ENCODE results near the gene YEATS4.

DNA sequence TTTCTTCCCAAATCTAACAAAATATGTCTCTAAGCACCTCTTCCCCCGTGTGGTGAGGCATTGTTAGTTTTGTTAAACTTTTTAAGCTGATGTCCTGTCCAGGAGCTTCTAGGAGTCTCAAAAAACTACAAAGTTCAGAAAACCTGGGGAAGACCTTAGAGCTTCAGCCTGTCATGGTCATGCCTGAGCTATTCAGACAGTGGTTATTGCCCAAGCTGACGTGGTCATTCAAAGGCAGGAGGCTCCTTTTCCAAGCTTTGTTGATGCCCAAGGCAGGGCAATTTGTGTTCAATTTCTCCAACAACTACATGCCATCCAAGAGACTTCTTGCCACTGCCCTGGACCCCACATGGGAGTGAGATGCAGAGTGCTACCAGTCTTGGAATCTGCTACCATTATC, 17.1 kb upstream of the YEATS4 start:
- TF ChIP-seq, protein P1, sequence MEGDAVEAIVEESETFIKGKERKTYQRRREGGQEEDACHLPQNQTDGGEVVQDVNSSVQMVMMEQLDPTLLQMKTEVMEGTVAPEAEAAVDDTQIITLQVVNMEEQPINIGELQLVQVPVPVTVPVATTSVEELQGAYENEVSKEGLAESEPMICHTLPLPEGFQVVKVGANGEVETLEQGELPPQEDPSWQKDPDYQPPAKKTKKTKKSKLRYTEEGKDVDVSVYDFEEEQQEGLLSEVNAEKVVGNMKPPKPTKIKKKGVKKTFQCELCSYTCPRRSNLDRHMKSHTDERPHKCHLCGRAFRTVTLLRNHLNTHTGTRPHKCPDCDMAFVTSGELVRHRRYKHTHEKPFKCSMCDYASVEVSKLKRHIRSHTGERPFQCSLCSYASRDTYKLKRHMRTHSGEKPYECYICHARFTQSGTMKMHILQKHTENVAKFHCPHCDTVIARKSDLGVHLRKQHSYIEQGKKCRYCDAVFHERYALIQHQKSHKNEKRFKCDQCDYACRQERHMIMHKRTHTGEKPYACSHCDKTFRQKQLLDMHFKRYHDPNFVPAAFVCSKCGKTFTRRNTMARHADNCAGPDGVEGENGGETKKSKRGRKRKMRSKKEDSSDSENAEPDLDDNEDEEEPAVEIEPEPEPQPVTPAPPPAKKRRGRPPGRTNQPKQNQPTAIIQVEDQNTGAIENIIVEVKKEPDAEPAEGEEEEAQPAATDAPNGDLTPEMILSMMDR (IDR thresholded peaks at IDR 0.05; ENCODE audit: insufficient read depth, low read length) = no peak
- no peak for TF ChIP-seq POLR2AphosphoS5 (IDR thresholded peaks at IDR 0.05; ENCODE audit: low read depth)
- TF ChIP-seq, protein P2, sequence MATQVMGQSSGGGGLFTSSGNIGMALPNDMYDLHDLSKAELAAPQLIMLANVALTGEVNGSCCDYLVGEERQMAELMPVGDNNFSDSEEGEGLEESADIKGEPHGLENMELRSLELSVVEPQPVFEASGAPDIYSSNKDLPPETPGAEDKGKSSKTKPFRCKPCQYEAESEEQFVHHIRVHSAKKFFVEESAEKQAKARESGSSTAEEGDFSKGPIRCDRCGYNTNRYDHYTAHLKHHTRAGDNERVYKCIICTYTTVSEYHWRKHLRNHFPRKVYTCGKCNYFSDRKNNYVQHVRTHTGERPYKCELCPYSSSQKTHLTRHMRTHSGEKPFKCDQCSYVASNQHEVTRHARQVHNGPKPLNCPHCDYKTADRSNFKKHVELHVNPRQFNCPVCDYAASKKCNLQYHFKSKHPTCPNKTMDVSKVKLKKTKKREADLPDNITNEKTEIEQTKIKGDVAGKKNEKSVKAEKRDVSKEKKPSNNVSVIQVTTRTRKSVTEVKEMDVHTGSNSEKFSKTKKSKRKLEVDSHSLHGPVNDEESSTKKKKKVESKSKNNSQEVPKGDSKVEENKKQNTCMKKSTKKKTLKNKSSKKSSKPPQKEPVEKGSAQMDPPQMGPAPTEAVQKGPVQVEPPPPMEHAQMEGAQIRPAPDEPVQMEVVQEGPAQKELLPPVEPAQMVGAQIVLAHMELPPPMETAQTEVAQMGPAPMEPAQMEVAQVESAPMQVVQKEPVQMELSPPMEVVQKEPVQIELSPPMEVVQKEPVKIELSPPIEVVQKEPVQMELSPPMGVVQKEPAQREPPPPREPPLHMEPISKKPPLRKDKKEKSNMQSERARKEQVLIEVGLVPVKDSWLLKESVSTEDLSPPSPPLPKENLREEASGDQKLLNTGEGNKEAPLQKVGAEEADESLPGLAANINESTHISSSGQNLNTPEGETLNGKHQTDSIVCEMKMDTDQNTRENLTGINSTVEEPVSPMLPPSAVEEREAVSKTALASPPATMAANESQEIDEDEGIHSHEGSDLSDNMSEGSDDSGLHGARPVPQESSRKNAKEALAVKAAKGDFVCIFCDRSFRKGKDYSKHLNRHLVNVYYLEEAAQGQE (IDR thresholded peaks at IDR 0.05; ENCODE audit: insufficient replicate concordance, low read depth) = no peak
